ENCODE measurements around the gene LGALS7.

- TF ChIP-seq EZH2phosphoT487 (conservative IDR thresholded peaks at IDR 0.05; ENCODE audit: low read length) = no peak
- no peak for TF ChIP-seq CTCF (IDR thresholded peaks at IDR 0.05; ENCODE audit: insufficient read depth, low read length, poor library complexity, severe bottlenecking)
Measured at GRCh38 chr19:38812841-38813320, 39.6 kb upstream of the LGALS7 start, which contains the start of gene LGALS4.

Data from SU-DHL-6 (cell line).